GM13976 (cell line): ENCODE measurements around the gene OR10G2.
"Not testable (repeated sequence)": the region's sequence is repeated elsewhere in the genome, so short reads cannot be mapped to it uniquely, and the experiment has no call there.

Experiments
- DNase-seq: peaks from one replicate; pipeline ENCODE4 v3.0.0; 2012; ENCODE audit warnings: low spot score
- in situ Hi-C: fragments of 300-500 bp; cut with MboI; formaldehyde crosslinking; loops from one replicate; pipeline ENCODE4 v1.12.0; 2022; ENCODE audit warnings: low sequenced_read_pairs, mixed read lengths, inconsistent platforms; ENCODE audit not compliant: unreplicated experiment
- TF ChIP-seq, protein P1 (sequence below): IDR thresholded peaks from 2 replicates; pipeline ENCODE4 v1.5.1; 2012; ENCODE audit warnings: borderline replicate concordance, mild to moderate bottlenecking; ENCODE audit not compliant: insufficient read depth; ENCODE audit errors: extremely low read depth, missing control alignments, control extremely low read depth

OR10G2 gene

DNA sequence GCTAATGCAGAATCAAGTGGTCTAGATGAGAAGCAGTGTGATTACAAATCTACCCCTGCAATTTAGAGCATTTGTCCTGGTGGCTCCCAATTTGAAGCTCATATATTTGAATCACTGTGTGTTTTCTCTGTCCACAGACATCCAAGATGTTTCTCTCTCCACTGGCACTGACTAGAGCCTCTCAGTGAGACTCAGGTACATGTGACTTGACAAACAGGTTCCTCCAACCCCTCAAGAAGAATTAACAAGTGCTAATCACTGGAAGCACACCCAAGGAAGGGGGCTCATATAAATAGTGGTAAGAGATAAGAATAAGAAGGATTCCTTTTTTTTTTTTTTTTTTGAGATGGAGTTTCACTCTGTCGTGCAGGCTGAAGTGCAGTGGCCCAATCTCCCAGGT is 20.5 kb downstream of the OR10G2 start:
- no peak for DNase-seq
- in situ Hi-C loops, result no loop called here
- TF ChIP-seq, protein P1, sequence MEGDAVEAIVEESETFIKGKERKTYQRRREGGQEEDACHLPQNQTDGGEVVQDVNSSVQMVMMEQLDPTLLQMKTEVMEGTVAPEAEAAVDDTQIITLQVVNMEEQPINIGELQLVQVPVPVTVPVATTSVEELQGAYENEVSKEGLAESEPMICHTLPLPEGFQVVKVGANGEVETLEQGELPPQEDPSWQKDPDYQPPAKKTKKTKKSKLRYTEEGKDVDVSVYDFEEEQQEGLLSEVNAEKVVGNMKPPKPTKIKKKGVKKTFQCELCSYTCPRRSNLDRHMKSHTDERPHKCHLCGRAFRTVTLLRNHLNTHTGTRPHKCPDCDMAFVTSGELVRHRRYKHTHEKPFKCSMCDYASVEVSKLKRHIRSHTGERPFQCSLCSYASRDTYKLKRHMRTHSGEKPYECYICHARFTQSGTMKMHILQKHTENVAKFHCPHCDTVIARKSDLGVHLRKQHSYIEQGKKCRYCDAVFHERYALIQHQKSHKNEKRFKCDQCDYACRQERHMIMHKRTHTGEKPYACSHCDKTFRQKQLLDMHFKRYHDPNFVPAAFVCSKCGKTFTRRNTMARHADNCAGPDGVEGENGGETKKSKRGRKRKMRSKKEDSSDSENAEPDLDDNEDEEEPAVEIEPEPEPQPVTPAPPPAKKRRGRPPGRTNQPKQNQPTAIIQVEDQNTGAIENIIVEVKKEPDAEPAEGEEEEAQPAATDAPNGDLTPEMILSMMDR, result no peak

DNA sequence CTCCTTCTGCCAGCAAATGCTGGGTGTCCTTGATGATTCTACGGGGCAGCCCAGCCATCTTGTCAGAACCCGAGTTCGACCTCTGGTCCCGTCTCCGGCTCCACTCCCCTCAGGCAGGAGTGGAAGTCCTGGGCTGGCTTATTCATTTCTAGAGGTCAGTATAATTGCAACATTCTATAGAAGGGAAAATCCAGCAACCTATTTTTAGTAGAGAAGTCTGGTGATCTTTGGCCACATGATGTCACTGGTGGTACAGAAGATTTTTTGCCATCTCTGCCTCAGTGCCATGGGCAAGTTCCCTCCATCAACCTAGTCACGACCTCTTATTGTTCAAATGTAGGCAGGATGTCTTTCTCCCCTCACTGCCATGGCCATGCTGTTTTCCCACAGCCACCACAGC is 22.4 kb downstream of the OR10G2 start:
- in situ Hi-C loops, result no loop called here
- DNase-seq, result peak; percentile 26
- TF ChIP-seq, protein P1, result no peak

DNA sequence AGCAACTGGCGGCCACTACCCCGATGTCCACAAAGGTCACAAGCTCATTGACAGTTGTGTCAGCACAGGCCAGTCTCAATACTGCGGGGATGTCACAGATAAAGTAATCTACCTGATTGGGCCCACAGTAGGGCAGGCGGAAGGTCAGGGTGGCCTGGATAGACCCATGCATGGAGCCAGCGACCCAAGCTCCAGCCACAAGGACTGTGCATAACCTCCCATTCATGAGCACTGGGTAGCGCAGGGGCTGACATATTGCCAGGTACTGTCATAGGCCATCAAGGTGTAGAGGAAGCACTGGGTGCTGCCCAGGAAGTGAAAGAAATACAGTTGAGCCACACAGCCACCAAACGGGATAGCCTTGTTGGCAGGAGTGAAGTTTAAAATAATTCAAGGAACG is 32.6 kb downstream of the OR10G2 start:
- DNase-seq, in situ Hi-C loops: not testable (repeated sequence)

DNA sequence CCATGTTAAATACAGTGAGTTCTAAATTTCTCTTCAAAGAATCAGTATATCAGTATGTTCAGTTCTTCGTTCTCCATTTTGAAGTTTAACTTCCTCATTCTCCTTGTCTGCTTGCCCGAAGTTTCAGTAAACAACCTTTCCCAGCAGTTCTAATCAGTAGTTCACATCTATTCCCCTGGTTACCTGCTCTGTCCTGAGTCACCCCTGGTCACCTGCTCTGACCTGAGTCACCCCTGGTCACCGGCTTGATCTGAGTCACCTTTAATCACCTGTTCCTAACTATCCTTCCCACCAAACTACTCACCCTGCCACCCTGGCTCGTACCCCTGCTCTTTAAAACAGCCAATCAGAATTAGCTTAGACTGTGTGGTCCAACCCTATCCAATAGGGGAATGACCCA is 45.4 kb downstream of the OR10G2 start:
- TF ChIP-seq, protein P1, result no peak
- DNase-seq, result no peak
- in situ Hi-C loops, result no loop called here
